Omental fat pad (tissue), 4 donors: ENCODE data around the gene KCNE3. TPM values are rescaled to one million over a fixed set of nuclear protein-coding genes. Genes with fewer than 3 reads are reported as not detected.
A peak's percentile ranks its signal among the peaks of the same experiment; 100 is the strongest.

Experiments used
- ATAC-seq: fragments of 150-250 bp; one replicate; pipeline ENCODE4 v1.9.1; 2016; ENCODE audit warnings: mild to moderate bottlenecking, moderate library complexity; ENCODE audit not compliant: low FRiP score
- DNase-seq: peaks from one replicate; pipeline ENCODE4 v3.0.0-alpha.2; 2019; ENCODE audit warnings: low spot score
- total RNA-seq, 4 donors: library from RNA; depleted of rRNA; stranded (reverse); fragments of >200 nt; gene quantifications; one replicate each; pipeline ENCODE4 v1.1.0, GENCODE V29; 2016
- TF ChIP-seq, protein P1 (sequence below), 3 donors: fragments of 450-650 bp; IDR thresholded peaks; one replicate each; pipeline ENCODE4 v1.5.1; 2016 to 2017; ENCODE audit warnings: antibody characterized with exemption in 3 of 3, mild to moderate bottlenecking in 3 of 3, moderate library complexity in 2 of 3

The KCNE3 gene
- total RNA-seq, 4 donors from 2014 or later, result 8.9 to 18.1 (median 11.0) TPM

DNA sequence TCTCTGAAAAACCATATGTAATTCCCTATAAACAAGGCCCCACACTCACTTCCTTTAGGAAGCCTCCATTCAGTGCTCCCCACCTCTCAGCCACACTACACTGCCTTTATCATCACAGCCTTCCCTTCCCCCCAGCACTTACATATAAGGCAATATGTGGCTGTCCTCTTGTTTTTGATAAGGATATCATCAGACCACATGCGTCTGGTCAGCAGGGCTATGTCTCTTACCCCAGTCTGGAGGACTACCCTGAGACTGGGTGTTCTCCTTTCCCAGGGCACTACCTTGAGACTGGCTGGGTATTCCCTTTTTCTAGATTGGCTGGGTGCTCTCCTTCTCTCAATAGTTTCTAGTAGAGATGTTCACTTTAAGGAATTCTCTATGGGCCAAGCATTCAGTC, 7.8 kb downstream of the KCNE3 start:
- TF ChIP-seq, protein P1, sequence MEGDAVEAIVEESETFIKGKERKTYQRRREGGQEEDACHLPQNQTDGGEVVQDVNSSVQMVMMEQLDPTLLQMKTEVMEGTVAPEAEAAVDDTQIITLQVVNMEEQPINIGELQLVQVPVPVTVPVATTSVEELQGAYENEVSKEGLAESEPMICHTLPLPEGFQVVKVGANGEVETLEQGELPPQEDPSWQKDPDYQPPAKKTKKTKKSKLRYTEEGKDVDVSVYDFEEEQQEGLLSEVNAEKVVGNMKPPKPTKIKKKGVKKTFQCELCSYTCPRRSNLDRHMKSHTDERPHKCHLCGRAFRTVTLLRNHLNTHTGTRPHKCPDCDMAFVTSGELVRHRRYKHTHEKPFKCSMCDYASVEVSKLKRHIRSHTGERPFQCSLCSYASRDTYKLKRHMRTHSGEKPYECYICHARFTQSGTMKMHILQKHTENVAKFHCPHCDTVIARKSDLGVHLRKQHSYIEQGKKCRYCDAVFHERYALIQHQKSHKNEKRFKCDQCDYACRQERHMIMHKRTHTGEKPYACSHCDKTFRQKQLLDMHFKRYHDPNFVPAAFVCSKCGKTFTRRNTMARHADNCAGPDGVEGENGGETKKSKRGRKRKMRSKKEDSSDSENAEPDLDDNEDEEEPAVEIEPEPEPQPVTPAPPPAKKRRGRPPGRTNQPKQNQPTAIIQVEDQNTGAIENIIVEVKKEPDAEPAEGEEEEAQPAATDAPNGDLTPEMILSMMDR (IDR thresholded peaks at IDR 0.05), result no peak
- no peak for ATAC-seq

DNA sequence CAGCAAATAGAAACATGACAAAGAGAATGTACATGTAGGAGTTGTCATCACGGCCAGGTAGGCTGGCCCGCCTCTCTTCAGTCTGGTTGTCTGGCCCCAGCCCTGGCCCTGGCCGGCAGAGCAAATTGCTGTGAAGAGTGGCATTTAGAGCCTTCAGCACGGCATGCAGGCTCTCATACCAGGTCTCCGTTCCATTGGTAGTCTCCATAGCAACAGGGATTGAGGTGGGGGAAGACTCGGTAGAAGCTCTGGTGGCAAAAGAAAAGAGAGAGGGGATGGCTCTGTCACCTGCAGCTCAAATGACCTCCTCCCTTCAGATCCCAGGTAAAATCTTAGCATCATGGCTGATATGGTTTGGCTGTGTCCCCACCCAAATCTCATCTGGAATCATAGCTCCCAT, 10.0 kb downstream of the KCNE3 start:
- ATAC-seq, result no peak
- no peak for DNase-seq
- TF ChIP-seq, protein P1 (IDR thresholded peaks at IDR 0.05), result no peak

More for the DNA sequence above, 7.8 kb downstream of the KCNE3 start:
- DNase-seq, result no peak

DNA sequence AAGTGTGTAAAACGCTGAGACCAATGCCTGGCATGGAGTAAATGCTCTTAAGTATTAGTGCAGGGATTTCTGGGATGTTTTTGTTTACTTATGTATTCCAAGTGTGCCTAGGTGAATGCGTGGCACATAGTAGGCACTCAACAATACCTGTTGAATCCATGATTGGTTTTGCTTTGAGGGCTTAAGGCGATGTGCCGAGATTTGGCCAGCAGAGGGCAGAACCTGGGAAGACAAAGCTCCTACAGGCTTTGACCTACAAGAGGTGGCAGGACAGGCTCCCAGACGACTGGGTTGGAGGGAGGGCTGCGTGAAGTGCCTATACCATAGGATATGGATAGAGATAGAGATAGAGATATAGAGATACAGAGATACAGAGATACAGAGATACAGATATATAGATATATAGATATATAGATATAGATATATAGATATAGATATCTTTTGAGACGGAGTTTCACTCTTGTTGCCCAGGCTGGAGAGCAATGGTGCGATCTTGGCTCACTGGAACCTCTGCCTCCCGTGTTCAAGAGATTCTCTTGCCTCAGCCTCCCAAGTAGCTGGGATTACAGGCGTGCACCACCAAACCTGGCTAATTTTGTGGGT, 13.9 kb downstream of the KCNE3 start:
- TF ChIP-seq, protein P1 (IDR thresholded peaks at IDR 0.05), result peak in 1 of 3 donors; percentile 27
- ATAC-seq (no peak), DNase-seq (peak; percentile 60)

DNA sequence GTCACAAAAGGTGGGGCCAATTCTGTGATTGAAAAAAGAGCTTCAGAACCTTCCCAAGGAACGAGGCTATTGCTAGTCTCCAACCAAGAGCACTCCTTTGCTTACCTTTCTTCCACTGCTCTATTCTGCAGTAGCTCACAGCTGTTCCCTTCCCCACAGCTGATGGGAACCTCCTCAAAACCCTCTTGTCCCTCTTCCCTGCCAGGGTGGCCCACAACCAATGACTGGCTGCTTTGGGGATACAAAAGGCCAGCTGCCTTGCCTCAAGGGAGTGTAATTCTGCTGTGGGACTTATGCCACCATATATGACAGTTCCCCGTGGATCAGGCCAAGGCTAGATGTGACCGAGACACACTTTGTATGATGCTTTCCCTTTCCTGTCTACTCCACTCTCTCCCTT, 15.0 kb downstream of the KCNE3 start:
- ATAC-seq, result no peak
- TF ChIP-seq, protein P1 (IDR thresholded peaks at IDR 0.05), result no peak

DNA sequence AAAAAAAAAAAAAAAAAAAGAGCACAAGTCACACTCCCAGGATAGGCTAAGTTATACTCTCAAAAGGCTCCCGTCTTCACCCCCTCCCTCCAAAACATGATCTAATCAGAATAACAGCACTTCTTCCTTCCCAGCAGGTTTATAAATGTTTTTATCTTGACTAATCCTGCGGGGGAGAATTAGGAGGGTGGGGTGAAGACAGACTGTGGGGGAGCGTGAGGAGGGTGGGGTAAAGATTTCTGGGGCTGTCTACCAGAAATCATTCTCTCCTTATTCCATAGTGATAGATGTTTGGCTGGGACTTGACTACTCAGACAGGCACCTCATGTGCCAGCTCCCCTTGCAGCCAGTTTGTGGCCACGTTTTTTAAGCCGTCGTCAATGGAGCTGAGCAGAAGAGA, 17.0 kb downstream of the KCNE3 start:
- no peak for DNase-seq
- TF ChIP-seq, protein P1 (IDR thresholded peaks at IDR 0.05), result no peak
- ATAC-seq, result peak; percentile 73

More for the DNA sequence above, 15.0 kb downstream of the KCNE3 start:
- DNase-seq, result no peak

DNA sequence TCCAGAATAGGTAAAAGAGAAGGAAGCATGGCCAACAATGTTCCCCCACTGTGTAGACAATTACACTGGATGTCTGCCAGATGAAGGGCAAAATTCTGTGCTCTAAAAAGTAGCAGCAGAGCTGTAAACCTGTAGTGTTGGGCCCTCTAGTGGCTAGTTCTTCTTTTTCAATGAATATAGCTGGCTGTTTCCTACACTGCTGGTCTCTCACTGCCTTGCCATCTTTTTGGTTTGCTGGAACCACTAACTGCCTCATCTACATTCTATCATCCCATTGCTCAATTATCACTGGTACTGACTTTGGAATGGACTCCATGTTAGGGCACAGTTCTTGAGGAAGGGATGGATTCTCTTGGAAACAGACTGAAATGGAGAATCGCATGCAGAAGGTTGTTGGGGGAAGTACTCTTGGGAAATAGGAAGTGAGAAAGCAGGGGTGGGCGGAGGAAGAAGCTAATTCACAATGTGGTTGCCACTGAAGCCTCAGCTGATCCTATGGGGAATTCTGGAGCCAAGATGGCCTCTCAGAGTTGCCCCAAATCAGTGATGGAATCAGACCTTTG, 17.9 kb downstream of the KCNE3 start:
- DNase-seq, result no peak
- TF ChIP-seq, protein P1 (IDR thresholded peaks at IDR 0.05), result peak in 2 of 3 donors; percentile 11 to 58
- ATAC-seq, result peak; percentile 65

DNA sequence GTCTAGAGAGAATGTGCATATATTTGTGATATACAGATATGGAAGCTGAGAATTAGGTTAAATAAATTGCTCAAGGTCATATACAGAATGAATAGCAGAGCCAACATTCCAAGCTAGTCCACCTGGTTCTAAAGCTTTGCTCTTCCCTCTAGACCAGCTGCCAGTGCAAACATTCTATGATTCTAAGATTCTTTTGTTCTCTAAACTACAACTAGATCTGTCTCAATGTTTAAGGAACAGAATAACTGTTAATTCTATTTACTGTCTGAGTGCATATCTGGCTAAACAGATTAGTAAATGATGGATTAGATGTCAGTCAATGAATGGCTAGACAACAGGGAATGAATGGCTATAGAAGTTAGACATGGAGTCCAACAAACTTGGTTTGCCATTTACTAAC, 19.6 kb downstream of the KCNE3 start:
- no peak for DNase-seq

More for the DNA sequence above, 19.6 kb downstream of the KCNE3 start:
- no peak for ATAC-seq
- TF ChIP-seq, protein P1 (IDR thresholded peaks at IDR 0.05), result no peak
